ENCODE results near the gene NVL.

DNA sequence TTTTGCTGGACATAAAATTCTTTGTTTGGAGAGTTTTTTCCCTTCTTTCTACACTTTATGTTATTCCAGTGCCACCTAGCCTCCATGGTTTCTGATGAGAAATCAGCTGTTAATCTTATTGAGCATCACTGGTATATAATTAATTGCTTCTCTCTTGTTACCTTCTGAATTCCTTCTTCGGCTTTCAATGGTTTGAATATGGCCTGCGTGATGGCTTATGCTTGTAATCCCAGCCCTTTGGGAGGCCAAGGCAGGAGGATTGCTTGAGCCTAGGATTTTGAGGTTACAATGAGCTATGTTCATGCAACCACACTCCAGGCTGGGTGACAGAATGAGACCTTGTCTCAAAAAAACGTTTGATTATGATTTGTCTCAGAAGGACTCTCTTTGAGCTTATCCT, 13.7 kb upstream of the NVL start:
- TF ChIP-seq, protein P1, sequence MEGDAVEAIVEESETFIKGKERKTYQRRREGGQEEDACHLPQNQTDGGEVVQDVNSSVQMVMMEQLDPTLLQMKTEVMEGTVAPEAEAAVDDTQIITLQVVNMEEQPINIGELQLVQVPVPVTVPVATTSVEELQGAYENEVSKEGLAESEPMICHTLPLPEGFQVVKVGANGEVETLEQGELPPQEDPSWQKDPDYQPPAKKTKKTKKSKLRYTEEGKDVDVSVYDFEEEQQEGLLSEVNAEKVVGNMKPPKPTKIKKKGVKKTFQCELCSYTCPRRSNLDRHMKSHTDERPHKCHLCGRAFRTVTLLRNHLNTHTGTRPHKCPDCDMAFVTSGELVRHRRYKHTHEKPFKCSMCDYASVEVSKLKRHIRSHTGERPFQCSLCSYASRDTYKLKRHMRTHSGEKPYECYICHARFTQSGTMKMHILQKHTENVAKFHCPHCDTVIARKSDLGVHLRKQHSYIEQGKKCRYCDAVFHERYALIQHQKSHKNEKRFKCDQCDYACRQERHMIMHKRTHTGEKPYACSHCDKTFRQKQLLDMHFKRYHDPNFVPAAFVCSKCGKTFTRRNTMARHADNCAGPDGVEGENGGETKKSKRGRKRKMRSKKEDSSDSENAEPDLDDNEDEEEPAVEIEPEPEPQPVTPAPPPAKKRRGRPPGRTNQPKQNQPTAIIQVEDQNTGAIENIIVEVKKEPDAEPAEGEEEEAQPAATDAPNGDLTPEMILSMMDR (IDR thresholded peaks at IDR 0.05; ENCODE audit: low read length), result no peak
- no peak for TF ChIP-seq EZH2 (optimal IDR thresholded peaks at IDR 0.05; ENCODE audit: low read depth, low read length)
